Left hindlimb (tissue), 1 donor: ENCODE results near the gene ADARB2.

Experiments used
- DNase-seq: peaks from one replicate; pipeline ENCODE4 v3.0.0-alpha.2; 2018

Gene ADARB2

DNA sequence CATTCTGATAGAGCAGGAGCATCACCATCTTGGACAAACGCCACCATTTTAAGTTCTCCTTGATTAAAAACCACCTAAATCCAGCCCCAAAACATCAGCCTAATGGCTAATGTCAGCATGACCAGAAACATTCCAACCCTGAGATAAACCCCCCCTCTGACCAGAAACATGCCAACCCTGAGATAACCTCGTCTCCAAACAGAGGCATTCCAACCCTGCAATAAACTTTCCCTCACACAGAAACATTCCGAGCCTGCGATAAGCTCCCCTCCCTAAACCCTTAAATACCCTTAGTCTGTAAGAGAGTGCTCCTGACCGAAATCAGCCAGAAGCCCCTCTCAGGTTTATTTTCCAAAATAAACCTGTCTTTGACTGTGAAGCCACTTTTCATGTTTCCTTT lies 76.5 kb downstream of the ADARB2 start:
- no peak for DNase-seq

GRCh38 chr10:1660386-1660785 lies 76.9 kb downstream of the ADARB2 start:
- no peak for DNase-seq

DNA sequence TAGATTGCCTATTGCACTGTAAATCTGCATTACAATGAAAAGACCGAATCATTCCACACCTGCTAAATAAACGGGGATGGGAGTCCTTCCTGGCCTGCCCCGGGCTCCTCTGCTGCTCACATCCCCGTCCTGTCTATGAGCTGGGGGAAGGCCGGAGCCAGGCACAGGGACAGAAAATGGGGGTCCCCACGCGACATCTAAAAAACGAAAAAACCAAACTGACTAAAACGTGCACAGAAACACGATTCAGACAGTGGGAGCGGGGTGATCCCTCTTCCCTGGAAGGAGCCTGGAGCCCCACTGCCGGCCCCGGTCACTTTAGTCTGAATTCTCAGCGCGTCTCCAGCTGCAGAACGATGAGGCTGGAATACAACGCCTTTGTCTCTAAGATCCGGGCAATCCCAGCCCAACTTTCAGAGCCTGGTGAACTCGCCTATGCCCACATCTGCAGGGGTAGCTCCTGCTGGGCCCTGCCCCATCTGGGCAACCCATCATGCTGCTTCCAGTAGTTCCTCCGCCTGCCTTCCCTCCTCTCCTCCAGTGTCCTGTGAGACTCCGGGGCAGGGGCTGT lies 78.0 kb downstream of the ADARB2 start:
- DNase-seq, result no peak

GRCh38 chr10:1658658-1659057 lies 78.7 kb downstream of the ADARB2 start:
- no peak for DNase-seq

DNA sequence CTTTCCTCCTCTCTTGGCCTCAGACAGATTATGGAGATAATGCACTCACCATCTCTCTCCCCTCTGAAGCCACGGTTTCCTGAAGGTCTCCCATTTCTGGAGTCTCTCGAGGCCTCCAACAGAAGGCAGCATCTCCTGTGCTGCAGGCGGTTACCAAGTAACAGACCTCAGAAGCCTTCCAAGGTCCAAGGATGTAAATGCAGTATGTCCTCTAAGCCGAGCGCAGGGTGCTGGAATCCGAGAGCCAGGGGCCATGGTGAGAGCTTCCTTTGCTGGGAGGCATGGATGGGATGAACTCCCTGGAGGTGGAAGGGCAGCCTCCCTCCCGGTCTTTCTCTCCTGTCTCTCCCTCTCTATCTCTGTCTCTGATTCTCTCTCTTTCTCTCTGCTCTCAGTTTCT lies 79.8 kb downstream of the ADARB2 start:
- DNase-seq, result no peak

DNA sequence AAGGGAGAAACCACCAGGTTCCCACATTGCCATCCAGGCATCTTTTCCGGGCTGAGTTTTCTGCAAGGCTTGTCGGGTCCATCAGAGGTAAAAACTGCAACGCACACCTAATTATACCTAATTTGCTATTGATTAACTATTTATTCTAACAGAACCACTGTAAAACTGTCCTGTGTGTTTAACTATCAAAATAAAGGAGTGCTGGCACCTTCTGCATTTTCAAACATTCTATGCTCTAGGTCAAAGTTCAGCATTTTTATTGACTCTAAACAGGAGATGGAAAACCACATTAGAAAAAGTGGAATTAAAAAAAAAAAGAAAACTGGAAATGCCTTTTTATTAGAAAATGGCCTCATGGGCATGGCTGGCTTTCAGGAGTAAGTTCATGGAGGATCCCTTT lies 82.0 kb downstream of the ADARB2 start:
- DNase-seq, result no peak

DNA sequence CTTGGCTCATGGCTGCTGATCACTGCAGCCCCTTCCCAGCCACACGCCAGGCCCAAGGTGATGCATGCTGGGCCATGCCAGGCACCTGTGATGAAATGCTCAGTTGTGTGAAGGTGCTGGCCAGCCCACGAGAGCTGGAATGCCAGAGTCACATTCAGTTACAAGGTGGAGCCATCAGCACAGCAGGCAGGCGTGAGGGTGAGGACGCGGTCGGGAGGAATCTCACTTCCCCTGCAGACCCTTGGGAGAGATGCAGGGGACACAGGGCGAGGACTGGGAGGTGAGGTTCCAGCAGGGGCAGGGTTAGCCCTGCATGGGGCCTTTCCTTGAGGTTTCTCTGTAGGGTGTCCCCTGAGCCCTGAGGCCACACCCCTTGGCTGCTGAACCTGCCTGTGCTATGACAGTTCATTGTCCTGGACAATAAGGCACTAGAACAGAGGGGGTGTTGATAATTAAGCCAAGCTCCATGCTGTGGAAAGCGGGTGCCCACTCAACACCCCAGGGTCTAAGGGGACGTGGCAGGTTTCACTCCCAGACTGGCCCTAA lies 82.4 kb downstream of the ADARB2 start:
- no peak for DNase-seq

DNA sequence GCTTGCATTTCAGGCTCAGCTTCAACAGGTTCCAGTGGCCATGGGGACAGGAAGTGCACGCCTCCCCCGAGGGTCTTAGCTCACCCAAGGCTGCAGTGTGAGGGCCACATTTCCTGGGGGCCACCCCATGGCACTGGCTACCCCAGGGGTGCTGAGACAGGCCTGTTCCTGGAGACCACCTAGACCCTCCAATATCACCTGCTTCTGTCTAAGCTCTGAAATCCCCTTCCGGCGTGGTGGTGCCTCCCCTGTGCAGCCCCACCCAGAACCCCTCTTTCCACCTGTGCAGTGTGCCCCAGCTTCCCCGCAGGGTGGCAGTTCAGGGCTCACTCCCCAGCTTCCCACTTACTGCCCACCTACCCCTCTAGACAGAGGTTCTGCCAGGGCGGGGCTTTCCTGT lies 83.1 kb downstream of the ADARB2 start:
- no peak for DNase-seq

DNA sequence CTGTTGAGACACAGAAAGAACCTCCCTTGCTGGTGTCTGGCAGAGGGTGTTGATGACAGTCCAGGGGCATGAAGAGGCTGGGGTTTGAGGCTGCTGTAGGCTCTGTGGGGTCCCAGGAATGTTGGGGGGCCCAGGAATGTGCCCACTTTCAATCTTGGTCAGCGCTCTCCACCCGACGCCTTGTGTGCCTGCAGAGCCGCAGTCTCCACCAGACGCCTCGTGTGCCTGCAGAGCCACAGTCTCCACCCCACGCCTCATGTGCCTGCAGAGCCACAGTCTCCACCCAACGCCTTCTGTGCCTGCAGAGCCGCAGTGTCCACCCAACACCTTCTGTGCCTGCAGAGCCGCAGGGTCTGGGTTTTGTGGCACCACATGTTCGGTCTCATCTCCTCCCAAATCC lies 84.0 kb downstream of the ADARB2 start:
- no peak for DNase-seq

DNA sequence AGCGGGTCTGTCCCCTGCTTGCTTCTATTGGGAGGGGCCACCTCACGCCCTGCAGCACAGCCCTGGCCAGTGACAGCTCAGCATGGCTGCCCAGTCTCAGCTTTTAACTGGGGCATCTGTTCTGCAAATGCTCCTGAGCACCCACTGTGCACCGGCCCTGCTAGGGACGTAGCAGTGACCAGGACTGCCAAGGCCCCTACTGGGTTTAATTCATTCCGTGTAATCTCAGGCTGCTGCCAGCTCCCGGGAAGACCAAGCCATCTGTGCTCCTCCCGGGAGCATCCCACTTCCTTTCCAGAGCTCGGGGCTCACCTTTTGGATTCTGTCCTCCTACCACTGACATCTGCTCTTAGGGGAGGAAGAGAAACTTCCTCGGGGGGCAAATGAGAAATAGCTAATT lies 85.2 kb downstream of the ADARB2 start:
- no peak for DNase-seq

DNA sequence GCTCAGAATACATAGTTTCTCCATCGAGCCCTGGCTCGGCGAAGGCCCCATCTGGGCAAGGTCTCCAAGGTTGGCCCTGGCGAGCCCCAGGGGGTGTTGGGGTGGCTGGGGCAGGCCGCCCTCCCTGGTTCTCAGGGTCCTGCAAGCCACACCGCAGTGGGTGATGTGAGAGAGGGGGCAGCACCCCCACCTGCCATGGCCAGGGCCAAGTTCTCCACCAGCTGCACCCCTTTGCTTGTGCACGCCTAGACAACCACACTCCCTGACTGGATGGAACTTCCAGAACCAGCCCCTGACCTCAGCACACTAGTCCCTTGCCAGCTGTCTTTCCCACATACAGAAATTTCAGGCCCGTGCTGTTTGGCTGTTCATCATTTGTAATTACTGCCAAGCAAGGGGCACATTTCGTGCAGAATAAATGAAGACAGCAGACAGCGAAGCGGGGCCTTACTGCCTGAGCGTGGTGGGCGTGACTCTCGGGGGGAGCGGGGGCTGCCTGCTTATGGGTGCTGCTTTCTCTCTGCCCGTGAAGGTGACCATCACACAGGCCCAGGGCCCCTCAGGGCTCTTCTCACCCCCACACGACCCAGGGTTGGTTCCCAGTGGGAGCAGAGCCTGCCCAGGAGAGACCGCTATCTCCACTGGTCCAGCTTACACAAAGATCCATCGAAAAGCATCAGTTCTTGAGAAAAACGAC lies 85.9 kb downstream of the ADARB2 start:
- DNase-seq, result no peak

GRCh38 chr10:1650542-1651269 lies 86.6 kb downstream of the ADARB2 start:
- DNase-seq, result no peak

DNA sequence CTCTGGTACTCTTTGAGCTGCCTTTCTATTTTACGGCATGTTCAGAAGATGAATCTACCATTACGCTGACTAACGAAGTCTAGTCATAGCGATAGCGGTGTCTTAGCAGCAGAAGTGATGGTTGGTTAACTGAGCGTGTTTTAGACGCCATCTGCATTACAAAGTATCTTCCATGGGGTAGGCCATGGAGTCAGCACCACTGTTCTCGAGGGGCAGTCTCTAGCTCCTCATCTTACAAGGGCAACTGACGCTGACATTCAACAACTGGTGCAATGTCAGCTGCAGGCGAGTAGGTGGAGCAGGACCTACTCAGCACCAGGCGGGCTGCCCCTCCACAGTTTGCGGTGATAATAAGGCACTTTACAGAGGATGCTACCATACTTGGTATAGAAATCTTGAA lies 88.7 kb downstream of the ADARB2 start:
- DNase-seq, result no peak

DNA sequence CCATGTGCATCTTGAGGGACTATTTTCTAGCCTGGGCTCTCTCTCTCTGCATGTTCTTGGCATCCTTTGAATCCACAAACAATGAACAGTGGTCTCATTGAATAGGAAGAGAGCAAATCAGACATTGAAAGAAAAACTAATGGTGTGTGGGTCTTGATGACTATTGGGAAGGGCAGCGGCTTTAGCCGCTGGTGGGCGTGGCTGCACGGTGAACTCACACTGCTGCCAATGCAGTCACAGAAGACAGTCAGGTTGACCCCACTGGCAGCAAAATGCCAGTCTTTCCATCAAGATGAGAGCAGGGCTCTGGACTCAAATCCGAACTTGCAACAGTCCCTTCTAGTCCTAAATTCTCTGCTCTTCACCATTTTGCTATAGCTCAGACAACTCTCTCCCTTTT lies 91.0 kb downstream of the ADARB2 start:
- DNase-seq, result no peak

DNA sequence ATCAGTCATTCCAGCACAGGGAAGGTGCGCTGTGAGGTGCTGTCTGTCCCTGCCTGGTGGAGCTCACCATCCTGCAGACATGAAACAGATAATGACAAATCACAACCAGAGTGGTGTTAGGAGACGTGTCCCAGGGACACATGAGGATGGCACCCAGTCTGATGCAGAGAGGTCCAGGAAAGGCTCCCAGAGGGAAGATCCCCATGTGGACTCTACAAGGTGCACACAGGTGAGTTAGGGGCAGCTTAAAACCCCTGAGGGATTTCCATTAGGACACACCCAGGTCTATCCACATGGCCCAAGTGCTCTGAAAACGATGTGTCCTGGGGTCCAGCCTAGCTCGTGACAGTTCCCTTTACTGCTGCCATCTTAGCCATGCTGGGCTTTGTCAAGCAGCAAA lies 91.4 kb downstream of the ADARB2 start:
- DNase-seq, result no peak

GRCh38 chr10:1644191-1644711 lies 93.1 kb downstream of the ADARB2 start:
- DNase-seq, result no peak

DNA sequence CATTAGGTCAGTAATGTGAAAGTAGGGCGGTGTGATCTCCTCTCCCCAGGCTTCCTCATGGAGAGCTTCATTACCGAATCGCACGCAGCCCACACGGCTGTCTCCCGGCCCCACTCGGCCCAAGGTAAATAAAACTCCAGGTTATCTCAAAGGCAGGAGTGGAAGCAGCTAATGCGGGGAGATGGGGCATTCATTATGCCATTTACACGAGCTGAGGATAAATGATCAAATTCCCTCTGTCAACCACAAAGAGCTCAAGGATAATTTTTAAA lies 93.5 kb downstream of the ADARB2 start:
- no peak for DNase-seq

DNA sequence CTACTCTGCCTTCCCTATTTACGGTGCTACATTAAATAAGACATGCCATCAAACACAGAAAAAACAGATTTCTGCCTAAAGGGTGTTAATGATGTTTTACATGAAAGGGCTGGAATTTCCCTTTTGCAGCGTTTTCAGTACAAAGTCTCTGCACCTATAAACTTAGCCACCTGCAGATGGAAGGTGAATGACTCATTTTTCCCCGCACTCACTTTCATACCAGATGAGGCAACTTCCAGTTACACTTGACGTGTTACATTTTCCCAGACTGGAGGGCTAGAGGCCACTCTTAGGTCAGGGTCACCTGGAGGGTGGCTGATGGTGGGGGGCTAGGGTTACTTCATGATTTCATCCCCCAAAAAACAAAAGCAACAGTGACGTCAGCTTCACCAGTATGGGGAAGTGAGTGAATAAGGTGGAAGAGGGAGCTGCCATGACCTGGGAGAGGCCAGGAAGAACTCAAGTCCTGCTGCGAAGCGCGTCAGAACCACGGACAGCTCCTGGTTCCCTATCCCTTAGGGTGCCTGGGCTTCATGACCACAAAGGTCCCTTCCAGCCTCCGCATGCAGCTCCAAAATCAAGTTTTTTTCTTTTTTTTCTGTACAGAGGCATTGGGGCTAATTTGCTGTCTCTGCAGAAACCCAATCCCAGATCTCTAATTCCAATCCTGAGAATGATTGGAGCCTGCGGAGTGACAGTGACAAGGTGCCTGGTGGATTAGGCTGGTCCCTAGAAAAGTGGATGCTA lies 94.0 kb downstream of the ADARB2 start:
- DNase-seq, result no peak

GRCh38 chr10:1642600-1643160 lies 94.6 kb downstream of the ADARB2 start:
- no peak for DNase-seq

- DNase-seq, result no peak
Measured at GRCh38 chr10:1641402-1641801, 95.9 kb downstream of the ADARB2 start.

DNA sequence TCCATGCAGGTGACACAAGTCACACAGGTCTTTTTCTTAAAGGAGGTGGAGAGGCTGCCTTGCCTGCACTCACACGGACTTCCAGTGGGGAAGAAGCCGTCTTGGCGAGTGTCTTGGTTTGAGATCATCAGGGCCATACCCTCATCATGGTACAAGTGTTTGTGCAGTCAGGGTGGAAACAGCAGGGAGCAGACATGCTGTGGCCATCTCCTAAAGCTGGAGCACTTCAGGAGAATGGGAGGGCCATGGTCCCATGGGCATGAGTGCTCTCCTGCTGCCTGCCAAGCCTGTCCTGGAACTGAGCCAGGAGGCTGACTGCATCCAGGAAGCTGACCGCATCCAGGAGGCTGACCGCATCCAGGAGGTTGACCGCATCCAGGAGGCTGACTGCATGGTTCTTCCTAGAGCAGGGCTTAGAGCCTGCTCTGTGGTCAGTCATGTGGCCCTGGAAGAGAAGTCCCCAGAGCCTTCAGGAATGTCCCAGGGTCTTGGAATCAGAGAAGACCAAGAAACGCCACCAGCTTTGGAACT lies 98.4 kb downstream of the ADARB2 start:
- no peak for DNase-seq

GRCh38 chr10:1635340-1635739 lies 102.0 kb downstream of the ADARB2 start:
- no peak for DNase-seq

- no peak for DNase-seq
Measured at GRCh38 chr10:1634239-1634638, 103.1 kb downstream of the ADARB2 start.
